NCI-H1436 treated with DMSO at 0.1 percent for 48 hours (cell line): Measurements from ENCODE around the gene MAPK9.
"Not testable (repeated sequence)": the region's sequence is repeated elsewhere in the genome, so short reads cannot be mapped to it uniquely, and the experiment has no call there.

Source experiments
- DNase-seq: peaks from one replicate; lab custom pipeline; 2025; lab: John Stamatoyannopoulos, UW

Gene MAPK9

DNA sequence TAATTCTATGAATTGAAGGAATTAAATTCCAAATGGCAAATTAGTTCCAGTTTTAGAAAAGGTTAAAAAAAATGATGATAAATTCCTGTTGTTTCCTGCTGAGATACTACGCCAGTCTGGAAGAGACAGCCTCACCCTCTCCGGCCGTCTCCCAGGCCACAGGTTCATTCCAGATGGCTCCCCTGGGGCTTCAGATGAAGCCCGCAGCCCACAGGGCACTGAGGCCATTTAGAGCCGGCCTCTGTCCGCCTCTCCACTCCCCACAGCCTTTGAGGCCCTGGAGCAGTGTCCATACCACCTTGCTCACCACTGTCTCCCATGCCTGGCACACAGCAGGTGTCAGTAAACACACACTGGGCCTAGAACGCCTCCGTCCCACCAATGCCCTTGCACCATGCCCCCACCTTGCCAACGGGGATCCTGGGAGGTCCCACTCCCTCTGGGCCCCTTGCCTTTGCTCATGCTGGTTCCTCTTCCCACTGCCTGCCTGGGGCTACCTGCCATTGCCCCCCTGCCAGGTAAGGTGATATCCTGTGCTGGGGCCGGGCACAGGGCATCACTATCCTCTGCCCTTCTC is 35.2 kb upstream of the MAPK9 start:
- DNase-seq, result no peak

DNA sequence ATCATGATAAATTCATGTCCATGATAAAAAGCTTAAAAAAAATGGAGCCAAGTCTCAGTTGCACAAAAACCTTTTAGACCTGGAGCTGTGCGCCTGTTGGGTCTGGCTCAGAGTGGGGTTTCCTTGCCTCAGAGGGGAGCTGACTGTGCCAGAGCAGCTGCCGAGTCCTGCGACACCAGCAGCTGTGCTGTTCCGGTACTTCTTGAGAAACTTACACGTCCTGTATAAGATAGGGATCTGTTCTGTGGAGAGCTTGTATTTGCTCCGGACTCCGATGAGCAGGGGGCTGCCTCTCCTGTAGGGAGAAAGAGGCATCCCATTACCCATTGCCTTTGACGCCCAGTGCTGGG is 32.7 kb upstream of the MAPK9 start:
- no peak for DNase-seq

DNA sequence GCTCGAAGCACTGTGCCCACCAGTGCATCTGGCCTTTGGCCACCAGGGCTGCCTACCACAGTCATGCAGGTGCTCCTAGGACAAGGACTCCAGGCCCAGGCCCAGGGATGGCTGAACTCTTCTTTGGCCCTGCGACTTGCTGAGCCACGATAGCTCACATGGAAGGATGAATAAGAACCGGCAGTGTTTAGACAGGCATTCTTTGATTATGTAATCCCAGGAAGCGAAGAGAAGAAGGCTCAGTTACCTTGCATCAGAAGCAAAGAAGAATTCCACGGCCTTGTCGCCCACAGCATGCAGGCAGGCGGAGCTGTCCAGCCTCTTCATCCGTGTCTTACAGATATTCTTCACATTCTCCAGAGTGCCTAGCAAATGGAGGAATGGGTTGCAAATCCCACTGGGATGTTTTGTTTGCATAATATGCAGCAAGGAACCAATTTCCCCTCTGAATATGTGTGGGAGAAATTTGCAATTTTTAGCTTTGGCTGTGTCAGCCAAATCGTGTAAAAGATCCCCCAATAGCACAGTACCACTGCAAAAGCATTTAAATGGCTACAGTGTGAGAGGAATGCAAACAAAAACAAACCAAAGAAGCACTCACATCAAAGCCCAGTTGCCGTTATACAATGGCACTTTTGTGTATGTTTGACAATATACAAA is 32.2 kb upstream of the MAPK9 start:
- DNase-seq, result no peak

DNA sequence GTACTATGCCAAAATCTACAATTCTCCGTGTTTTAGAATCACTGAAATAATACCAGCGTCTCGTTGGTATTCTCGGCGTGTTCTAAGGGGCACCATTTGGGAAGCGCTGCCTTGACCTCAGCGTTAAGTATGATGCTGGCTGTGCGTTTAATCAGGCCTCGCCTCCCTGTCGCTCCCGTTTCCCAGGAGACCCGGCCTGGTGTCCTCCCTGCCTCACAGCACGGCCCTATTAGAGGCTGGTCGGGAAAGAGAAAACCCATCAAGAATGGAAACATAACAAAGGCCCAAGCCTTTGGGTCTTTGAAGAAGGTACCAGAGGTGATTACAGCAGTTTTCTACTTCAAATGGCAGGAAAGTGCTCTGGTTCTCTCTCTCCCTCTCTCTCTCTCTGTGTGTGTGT is 31.3 kb upstream of the MAPK9 start:
- no peak for DNase-seq

DNA sequence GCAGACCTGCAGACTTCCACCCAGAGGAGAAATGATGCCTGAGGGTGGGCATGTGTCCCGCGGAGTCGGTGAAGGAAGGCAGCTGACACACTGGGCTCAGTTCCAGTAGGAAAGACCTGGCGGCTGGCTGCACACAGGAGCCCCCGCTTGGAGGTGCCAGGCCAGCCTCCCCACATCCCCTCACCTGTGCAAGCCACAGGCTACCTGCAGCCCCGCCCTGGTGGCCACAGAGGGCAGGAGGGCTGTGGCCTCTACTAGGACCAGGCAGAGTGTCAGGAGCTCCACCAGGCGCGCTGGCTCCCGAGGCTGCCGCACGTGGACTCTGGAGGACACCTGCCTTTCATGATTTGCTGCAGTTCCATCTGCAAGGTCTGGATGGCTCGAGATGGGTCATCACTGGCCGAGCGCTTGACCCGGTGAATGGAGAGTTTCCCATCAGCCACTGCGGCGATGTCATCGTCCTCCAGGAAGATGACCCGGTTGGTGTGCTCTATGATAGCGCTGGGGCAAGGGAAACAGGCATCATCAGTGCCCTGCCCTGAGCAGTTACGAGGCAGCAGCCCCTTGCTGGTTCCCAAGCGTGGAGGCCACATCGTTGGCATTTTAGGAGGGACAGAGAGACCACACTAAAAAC is 26.7 kb upstream of the MAPK9 start:
- DNase-seq, result no peak

DNA sequence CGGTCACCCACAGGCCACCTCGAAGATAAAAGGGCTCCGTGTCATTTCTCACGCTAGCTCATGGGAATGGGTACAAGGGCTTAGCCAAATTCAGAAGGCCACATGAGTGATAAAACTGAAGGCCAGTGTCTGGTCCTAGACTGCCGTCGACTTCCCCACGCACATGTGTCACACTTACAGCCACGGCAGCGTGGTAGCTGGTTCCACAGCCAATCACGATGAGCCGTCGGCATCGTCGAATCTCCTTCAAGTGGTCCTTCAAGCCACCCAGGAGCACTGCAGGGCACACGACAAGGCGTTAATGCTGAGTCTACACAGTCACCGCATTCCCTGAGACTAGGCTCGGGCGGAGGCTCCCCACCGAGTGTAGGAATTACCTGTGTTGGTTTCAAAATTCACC is 24.7 kb upstream of the MAPK9 start:
- no peak for DNase-seq

DNA sequence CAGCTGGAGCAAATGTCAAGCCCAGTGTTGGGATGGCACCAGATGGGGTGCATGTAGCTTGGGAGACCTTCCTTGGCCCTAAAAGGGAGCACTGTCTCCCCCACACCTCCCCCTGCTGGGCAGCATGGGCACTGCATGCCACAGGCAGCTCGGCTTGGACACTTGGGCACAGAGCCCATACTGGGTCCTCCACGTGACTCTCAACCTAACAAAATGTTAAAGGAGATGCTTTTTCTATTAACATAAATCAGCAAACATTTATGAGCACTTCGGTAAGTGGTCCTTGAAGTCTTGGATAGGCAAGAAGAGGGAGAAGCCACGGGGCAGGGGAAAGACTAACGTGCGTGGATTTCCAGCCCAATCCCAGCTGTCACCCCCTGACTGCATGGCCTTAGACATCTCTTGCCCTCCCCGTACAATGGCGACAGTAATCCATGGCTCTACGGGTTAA is 23.9 kb upstream of the MAPK9 start:
- no peak for DNase-seq

DNA sequence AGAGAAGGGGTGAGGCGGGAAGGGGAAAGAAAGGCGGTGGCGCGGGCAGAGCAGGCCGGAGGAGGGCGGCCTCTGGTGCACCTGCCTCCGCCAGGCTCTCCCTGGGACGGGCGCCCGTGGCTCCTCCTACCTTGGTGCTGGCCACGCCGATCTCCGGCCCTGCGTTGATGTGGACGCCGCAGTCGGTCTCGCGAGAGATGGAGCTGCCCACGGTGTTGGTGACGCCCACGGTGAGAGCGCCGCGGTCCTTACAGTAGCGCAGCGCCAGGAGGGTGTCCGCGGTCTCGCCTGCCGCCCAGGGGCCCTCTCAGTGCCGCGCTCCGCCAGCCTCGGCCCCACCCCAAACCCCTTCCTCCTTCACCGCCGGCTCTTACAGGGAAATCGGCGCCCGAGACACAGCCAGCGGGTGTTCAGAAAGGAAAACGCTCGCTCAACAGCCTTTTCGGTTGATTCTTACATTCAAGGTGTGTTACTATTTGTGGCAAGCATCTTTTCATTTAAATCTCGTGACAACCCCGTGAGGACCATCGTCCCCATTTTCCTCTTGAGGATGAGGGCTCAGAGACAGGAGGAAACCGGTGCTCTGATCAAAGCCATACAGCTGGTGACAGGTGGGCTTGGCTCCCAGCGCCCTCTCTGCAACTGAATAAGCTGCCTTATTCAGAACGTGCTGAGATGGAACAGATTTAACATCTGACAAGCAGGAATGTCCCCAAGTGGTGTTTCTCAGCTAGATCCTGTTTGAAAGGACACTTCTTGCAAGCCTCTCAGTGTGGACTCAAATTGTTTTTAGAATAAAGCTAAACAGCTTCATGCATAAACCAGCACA is 22.0 kb upstream of the MAPK9 start:
- no peak for DNase-seq

DNA sequence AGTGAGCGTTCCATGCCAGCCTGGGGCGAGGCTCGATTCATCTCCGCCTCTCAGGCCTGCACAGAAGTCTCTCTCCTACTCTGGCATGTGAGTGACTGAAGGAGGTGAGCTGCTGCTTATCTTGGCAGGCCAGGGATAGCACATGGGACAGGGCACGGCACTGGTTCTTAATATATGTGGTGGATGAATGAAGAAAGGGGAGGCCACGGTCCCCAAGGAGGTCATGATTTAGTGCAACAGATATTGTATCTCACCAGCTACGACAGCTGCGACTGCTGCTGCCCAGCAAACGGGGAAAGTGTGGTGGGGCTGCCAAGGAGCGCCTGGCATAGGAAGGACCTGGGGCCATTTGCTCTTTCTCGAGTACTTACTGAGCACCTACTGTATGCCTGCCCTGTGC is 19.3 kb upstream of the MAPK9 start:
- DNase-seq, result no peak

DNA sequence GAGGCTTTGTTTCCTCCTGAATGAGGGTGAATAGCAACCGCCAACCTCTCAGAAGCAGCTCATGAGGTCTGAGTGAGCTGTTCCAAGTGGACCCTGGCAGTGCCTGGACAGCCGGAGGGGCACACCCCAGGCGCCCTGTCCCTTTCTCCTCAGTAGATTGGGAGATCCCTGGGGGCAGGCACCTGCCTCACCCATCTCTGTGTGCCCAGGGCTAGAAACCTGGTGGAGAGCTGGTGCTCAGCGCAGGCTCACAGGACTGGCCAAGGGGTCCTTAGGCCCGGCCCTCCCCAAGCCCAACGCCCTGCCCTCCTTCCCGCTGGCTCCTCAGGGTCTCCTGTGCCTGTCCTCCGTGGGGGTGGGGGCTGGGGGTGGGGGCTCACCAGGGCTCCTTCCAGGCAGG is 14.9 kb upstream of the MAPK9 start:
- DNase-seq, result no peak

DNA sequence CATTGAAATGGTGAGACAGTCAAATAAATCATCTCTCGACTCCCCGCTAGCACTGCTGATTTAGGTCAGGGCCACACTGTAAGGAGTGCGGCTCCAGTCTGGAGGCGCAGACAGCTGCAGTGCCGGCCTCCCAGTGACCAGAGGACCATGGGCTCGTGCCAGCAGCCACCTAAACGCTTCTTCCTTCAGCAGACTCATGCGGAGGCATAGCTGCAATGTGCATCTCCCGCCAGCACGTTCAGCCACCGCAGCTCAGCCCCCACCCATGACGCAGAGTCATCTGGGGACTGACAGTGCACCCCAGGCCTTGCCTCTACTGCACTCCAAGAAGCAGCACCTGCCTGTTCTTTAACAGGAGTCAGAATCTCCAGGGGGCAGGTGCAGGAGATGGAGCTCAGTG is 13.6 kb upstream of the MAPK9 start:
- no peak for DNase-seq

DNA sequence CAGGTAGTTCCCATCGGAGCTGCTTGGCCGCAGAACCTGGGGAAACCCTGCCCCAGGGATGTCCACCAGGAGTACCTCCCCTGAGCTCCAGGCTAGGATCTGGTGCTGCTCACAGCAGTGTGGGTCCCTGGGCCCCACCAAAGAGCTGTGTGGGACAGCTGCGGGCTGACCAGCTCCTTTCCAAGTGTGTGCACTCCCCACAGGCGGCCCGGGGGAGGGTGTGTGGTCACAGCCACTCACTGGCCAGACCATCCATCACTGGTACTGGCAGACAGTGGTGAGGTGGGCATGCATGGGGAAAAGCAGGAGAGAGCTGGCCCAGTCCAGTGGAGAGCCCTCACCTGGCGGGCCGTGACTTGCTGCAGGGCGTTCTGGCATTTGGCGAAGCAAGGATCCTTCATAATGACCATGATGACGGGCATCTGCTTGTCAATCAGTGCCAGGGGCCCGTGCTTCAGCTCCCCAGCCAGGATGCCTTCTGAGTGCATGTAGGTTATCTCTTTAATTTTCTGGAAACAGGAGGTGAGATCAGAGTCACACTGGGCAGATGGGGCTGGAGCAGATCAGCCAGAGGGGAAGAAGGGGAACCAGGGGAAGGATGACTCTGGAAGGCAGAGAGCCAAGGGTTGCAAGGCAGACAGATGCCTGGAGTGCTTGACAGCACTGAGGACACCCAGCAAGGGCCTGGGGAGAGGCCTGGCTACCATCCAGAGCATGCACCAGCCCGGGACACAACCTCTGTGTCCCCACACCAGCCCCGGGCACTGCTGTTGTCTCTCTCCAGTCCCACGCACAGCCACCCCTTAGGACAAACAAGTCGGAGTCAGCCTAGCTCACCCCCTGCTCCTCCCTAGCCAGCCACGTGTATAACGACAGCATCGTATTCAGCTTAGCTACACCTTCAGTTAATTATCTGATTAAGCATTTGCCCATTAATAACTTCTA is 12.8 kb upstream of the MAPK9 start:
- no peak for DNase-seq

DNA sequence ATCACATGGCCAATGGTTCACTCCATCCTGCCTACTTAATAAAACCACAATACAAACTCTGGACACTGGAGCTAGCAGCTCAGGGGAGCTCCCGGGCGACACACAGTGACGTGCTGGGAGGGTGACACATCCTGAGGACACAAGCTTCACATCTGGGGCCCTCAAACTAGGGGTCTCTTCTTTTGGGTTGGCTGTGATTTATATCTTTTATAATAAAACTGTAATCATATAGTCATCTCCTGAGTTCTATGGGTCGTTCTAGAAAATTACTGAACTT is 12.1 kb upstream of the MAPK9 start:
- no peak for DNase-seq

DNA sequence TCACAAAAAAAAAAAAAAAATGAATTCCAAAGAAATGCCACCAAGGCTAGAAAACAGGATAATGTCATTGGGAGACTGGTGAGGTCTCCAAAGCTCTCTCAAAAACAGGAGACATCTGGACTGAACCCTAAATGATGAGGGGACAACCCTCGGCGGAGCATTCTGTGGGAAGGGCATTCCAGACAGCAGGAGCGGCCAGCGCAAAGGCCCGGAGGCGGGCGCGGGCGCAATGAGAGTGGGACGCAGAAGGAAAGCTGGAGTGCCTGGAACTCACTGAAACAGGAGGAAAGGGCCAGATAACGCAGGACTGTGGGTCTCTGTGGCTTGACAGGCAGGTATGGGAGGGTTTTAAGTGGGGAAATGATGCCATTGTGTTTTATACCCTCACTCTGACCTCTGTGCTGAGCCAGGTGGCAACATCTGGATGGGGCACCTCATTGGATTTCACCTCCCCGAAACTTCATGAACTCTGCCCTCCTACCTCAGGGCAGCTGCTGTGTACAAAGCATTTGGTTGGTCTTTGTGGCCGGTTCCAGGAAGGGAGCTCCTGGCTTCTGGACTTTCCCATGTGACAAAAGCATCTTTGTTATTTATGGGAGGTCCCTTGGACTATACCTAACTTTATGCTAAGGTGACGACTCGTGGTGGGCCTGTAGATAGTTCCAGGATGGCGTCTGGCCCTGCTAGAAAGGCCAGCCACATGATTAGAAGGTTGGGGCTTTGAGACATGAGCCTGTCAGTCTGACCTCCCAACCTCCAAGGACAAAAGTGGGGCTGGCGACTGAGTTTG is 11.5 kb upstream of the MAPK9 start:
- no peak for DNase-seq

DNA sequence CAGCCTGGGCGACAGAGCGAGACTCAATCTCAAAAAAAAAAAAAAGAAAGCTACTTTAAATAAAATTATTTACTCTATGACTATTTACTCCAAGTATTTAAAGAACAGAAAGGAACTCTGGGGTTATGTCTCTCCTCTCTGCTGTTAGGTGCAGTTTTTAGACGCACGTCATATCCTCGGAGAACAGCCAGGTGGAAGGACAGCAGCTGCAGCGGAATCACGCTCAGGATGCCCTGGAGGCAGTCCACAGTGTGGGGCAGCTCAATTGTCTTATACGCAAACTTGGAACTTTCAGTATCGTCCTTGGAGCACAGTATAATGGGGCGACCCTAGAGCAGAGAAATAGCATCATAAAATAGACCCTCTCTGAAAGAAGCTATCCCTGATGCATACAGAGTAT is 10.4 kb upstream of the MAPK9 start:
- DNase-seq, result no peak

DNA sequence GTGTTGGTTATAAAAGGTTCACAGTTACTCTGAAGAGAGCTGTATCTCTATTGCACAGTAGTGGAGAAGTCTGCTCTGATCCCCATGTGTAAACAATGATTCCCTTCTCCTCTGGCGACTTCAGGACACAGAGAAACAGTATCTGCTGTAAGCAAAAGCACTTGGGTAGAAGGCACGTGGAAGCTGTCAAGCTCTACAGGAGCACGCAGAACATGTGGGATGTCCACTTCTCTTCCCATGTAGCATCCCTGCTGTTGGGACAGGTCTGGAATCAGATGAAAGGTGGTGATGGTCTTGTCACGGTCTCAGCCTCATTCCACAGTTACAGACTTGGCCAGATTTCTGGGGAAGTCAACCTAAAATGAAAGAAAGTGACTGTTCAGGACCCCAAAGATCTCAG is 9.4 kb upstream of the MAPK9 start:
- DNase-seq, result no peak

DNA sequence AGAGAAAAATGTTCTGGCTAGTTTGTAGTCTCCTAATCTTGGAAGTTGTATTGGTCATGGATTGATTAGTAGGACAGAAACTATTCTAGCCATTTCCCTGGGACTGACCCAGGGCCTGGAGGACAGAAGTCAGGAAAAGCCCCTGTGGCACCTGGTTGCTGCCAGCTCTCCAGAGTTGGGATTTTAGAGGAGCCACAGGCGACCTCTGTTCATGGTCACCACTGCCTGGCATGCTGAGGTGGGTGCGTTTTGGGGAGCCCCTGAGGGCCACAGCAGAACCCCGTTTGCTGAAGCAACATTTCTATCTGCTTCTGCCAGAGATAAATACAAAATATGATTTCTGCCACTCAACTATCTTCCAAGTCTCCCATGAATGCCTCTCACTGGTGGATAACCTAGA is 7.6 kb upstream of the MAPK9 start:
- DNase-seq, result no peak

DNA sequence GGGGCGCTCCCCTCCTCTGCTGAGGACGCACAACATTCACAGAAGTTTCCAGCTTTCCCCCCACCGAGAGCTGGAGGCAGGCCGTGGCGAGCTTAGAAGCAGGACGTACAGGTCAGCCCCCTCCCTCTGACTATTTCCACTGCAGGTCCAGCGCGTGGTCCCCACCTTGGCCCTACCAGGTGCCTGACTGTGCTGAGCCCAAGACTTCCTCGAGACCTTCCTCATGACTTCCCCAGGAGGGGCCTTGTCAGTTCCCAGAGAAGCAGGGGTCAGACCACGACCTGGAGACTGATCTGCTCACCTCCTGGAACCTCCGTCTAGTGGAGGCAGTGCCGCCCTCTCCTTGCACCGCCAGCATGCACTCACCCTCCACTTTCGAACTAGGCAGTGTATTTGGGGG is 7.1 kb upstream of the MAPK9 start:
- DNase-seq, result not testable (repeated sequence)

DNA sequence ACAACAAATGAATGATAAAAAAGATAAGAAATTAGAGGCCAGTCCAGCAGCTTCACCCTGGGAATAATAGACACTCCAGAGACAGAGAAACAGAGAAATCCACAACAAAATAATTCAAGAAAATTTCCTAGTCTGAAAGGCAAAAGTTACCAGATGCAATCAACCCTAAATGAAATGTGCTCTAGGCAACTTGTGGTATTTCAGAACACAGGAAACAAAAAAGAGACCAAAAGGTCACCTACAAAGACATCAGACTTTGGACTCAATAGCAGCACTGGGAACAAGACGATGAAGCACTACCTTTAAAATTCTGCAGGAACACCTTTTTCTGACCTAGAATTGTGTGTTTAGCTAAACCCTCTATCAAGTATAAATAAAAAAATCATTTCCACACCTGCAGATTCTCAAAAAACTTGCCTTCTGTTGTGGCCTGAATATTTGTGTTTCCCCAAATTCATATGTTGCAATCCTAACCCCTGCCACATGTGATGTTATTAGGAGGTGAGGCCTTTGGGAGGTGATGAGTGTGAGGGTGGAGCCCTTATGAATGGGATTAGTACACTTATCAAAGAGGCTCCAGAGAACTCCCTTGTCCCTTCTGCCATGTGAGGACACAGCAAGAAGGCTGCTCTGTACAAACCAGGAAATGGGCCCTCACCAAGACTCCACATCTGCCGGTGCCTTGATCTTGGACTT is 5.9 kb upstream of the MAPK9 start:
- DNase-seq, result no peak

DNA sequence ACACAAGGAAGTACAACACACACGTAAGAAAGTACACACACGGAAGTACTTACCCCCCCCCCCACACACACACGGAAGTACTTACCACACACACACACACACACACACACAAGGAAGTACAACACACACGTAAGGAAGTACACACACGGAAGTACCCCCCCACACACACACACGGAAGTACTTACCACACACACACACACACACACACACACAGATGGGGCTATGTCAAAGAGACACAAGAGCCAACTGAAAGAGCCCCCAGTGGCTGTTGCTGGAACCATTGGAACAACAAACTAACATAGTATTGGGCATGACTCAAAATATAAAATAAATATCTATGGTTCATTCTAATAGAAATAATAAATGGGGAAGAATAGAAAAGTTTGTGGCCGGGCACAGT is 4.9 kb upstream of the MAPK9 start:
- no peak for DNase-seq
